HG02642 (cell line): ENCODE data around the gene PDE4B.
"Not testable (repeated sequence)": the region's sequence is repeated elsewhere in the genome, so short reads cannot be mapped to it uniquely, and the experiment has no call there.

Source experiments
- ATAC-seq: cut with Tn5 transposase; IDR thresholded peaks from one replicate; pipeline ENCODE4 v1.9.1; 2021; ENCODE audit warnings: mild to moderate bottlenecking; ENCODE audit not compliant: unreplicated experiment, poor library complexity

Gene PDE4B

DNA sequence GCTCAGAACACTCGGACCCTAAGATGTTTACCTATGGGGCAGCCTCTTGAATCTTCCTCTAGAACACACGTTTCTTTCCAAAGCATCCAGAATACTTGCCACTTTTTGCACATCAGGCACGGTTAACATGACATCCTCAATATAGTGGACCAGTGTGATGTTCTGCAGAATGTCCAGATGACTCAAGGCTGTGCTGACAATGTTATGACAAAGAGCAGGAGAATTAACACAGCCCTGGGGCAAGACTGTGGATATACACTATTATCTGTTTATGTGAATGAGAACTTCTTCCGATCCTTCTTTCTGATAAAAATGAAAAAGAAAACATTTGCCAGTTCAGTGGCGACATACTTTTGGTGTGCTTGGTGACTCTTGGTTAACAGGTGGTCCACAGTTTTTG lies 154.3 kb downstream of the PDE4B start:
- no peak for ATAC-seq

DNA sequence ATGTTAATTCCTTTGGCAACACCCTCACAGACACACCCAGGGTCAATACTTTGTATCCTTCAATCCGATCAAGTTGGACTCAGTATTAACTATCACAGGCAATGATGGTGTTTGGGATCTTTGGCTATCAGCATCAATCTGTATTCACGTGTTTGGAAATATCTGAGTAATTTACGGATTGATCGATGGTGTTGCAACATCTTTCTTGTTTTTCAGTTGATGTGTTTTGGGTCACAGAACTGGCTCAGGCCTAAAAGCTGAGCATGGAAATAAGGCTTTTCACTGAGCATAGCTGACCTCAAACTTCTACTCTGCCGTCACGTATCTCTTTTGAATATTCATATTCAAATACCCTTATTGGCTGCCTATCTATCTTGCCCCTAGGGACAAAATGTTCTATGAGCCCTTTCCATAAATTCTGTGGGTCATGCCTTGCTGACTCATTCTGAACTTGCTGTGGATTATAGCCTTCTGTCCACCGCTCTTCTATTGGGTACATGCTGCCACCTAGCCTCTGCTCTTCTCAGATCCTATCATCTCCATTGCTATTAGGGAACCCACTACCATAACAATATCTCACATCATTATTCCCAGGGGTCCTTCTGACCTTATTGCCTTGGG lies 156.0 kb downstream of the PDE4B start:
- no peak for ATAC-seq

DNA sequence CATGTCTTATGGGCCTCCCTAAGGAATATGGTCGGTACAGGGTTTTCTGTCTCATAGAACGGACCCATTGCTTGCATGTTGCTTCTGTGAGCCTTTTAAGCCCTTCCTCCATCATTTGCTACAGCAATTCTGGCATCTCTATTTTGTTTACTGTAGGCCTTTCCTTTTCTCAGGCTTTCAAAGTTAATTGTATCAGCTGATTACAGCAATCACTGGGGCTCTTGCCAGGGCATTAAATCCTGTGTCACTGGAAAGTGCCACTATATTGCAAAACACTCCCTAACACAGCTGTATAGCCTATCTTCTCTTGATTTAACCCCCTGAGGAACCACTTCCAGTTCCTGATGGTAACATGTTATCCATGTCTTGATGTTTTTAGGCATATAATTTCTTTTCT lies 156.5 kb downstream of the PDE4B start:
- no peak for ATAC-seq

DNA sequence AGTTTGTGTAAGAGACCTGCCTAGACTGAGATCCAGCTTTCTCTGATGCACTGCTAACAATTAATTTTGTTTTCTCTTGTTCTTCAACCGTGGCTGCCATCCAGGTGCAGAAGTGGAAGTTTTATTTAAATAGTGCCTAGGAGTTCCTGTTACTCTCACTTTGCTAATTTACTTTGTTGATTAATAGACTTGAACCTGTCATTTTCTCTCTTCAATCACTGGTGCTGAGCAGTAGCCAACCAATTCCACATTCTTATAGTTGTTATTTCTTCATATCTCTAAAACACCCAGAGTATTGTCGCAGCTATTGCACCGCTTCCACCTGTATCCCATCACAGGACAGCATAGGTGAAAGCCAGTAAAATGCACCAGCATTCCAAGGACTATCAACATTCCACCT lies 157.2 kb downstream of the PDE4B start:
- ATAC-seq: no peak

DNA sequence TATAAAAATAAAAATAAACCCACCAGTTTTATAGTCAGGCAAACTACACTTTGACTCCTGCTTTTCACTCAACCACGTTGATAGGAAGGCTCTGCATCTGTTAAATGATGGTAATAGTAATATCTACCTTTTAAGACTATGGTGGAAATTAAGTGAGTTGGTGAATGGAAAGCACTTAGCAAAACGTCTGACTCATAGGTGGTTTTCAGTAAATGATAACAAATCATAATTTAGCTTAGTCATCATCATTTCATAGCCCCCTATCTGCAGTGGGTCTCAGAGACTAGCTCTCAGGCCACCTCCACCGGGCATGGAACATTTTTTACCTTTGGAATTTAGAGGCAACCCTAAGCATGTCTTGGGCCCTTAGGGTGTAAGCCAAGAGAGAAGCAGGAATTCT lies 160.0 kb downstream of the PDE4B start:
- ATAC-seq: no peak

DNA sequence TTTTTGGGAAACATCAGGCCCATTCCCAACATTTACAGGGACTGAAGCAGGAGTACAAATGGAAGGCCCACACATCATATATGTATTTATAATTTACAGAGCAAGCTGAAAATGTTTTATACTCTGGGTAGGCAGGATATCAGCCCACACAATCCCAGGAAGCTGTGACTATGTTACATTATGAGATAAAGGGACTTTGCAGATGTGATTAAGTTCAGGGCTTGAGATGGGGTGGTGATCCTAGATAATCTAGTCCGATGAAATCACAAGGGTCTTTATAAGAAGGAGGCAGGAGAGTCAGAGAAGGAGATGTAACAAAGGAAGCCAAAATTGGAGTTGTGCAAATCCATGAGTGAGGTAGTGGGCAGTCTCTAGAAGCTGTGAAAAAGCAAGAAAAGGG lies 160.5 kb downstream of the PDE4B start:
- no peak for ATAC-seq

DNA sequence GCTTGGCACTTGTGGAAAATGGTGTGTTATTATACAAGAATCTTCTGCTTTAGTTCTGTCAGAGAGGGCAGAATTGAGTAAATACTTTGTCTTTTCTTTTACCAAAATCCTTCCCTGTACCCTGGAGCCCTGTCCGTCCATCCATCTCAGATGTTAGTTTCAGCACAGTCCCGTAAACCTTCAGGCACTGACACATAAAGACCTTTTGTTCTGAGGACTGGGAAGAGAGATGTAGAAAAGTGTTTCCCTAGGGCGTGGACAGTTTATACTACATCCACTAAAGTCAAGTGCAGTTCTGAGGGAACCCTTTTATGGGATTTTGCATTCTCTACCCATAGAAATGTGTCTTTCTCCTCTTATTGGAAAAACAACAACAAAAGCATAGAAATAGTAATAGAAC lies 162.4 kb downstream of the PDE4B start:
- ATAC-seq: no peak

DNA sequence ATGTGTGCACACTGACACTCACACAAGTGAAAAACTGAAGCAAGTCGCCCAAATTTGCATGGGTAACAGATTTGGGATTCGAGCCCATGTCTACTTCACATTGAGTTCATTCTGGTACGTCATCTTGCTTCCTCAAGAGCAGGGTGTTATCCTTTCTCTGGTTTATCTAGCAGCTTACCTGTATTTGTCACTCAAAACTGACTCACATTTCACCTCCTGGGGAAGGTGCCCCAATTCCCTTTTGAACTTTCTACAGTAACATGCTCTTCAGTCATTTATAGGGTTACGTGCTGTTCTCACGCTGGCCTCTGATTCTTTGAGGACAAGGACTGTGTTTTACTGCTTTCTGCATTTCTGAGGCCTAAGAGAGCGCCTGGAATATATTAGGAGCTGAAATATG lies 162.8 kb downstream of the PDE4B start:
- no peak for ATAC-seq

DNA sequence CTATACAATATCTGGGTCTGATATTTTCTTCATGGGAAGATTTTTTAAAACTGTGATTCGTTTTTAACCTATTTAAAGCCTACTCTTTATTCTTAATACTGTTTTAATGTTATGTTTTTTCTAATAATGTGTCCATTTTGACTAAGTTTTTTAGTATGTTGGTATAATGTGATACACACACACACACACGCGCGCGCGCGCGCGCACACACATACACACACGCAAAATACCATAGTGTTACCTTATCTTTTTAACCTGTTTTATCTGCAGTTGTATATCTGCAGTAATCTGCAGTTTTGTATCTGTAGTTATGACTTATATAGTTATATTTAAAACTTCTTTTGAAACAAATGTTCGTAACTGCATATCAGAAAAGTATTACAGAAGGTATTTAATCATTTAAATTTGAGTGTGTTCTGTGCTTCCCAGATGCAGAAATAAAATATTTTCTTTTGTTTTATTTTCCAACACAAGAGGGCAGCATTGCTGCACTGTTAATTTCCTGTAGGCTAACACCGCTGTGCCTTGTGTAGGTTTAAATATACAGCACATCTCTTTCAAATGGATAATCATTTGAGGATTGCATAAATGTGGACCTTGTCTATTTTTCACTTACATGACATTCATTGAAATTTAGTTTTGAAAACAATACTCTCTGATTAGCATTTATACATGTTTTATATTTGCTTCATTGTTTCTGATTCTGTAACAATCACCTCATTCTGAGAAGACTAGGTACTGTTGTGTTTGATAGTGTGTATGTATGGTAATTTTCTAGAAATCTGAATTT lies 166.1 kb downstream of the PDE4B start:
- ATAC-seq: peak; percentile 69

DNA sequence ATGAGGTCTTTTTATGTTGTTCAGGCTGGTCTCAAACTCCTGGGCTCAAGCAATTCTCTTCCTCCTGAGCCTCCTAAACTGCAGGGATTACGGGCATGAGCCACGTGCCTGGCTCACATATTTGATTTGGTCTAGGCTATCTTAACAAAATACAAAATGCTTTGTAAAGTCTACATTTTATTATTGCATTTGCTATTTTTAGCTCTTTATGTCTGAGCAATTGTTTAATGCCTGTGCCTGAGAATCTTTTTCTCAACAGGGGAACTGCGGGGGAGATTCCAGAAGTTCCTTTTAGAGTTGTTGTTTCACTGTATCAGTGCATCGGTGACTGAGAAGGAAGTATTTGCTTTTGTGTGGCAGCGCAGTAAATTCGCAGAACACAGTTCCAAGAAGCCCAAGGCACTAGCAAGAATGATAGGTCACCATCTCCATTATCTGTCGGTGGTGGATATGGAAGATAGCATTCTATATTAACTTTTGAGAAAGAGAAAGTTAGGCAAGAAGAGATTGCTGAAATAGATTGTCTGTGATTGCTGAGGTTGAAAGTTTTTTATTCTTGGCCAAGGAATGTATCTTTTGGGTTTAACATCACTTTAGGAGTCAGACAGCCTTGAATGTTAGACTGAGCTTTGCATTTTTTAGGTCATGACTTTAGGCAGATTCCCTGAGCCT lies 167.3 kb downstream of the PDE4B start:
- no peak for ATAC-seq

DNA sequence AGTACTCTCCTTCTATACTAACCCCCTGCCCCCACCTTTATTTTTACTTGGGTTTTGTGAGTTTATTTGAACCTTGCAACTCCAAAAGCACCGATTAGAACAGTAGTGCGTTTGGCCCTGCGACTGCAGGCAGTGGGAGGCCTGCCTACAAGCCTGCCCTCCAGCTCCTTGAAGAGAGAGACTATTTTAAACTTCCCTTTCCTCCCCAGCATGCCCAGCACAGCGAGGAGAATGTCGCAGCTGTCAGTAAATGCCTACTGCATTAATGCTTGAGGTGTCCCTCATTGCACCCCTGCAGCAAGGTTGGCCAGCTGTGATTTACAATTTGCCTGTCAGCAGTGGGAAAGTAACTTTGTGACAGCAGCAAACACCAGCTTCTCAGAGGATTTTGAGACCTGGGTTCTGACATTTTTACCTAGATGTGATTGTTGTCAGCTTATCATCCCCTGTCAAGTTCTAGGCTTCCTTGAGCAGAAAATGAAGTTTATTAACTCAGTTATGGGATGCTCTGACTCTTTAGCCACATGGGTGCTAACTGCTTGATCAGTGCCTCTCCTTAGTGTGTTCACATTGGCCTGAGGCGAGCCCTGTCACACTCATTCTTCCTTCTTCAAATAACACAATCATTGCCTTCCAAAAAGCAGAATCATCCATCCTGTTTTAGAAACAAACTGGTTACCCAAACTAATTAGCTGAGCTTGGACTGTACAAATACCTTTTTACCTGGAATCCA lies 170.6 kb downstream of the PDE4B start:
- no peak for ATAC-seq

DNA sequence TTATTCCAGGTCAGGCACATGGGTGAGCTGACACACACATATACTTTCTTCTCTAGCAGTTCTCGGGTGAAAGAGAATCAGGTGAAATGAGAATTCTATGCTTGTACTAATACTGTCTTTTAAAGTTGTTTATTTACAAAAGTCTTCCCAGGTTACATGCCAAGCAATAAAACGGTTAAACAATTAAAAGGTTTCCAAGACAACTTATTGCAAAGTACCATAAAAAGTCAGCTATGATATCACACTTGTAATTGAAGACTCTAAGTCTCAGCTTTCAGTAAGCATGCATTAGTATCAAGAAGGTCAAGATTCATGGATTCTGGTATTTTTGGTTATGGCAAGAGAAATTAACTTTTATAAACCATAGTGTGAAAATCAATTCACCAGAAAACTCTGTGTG lies 171.4 kb downstream of the PDE4B start:
- no peak for ATAC-seq

DNA sequence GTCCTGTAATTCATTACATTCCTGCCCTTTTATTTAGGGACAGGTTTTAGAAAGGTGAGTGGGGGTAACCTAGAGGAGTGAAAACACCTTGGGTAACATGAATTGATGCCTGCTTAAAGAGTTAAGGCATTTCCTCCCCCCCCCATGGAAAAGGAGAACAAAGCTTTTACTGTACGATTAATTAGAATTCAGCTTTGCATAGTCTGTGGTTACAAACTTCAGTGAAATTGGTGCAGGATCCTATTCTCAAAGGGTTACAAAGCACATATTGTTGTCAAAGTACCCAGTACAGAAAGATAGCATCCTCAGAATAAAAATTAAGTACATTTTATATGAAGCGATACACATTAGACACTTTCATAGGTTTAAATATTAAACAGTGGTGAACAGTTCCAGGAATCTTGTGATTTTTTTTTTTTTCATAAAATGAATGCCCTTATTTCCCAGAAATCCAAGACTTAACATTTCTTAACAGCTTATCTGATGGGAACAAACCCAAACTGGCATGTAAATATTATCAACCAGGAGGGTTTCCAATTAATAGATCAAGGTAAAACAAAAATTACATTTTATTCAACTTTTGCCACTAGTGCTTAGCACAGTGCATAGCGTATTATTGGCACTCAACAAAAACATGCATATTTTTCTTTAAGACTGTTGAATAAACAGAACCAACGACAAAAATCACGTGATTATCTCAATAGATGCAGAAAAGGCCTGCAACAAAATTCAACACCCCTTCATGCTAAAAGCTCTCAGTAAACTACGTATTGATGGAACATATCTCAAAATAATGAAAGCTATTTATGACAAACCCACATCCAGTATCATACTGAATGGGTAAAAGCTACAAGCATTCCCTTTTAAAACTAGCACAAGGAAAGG lies 172.7 kb downstream of the PDE4B start:
- no peak for ATAC-seq

DNA sequence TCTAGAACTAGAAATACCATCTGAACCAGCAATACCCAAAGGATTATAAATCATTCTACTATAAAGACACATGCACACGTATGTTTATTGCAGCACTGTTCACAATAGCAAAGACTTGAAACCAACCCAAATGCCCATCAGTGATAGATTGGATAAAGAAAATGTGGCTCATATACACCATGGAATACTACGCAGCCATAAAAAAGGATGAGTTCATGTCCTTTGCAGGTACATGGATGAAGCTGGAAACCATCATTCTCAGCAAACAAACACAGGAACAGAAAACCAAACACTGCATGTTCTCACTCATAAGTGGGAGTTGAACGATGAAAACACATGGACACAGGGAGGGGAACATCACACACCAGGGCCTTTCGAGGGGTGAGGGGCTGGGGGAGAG lies 174.8 kb downstream of the PDE4B start:
- not testable (repeated sequence) for ATAC-seq

DNA sequence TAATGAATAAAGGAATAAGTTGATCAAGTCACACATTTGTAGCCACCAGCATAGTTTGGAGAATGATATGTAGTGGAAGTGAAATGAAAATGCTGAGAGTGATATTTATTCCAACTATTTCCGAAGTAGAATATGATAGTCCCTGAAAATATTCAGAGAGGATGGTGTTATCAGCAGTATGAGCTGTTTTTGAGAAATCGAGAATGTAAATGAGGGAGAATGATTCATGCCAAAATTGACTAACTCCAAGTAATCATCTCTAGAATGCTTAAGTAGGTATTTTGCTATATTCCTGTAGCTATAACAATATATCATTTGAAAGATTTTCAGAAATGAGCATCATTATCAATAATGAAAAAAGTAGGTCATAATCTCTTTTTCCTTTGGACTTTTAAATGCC lies 178.9 kb downstream of the PDE4B start:
- ATAC-seq: no peak

DNA sequence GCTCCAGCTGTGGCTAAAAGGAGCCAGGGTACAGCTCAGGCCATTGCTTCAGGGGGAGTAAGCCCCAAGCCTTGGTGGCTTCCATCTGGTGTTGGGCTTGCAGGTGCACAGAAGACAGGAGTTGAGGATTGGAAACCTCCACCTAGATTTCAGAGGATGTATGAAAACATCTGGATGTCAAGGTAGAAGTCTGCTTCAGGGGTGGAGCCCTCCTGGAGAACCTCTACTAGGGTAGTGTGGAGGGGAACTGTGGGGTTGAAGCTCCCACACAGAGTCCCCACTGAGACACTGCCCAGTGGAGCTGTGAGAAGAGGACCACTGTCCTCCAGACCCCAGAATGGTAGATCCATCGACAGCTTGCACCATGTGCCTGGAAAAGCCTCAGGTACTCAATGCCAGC lies 183.0 kb downstream of the PDE4B start:
- no peak for ATAC-seq

DNA sequence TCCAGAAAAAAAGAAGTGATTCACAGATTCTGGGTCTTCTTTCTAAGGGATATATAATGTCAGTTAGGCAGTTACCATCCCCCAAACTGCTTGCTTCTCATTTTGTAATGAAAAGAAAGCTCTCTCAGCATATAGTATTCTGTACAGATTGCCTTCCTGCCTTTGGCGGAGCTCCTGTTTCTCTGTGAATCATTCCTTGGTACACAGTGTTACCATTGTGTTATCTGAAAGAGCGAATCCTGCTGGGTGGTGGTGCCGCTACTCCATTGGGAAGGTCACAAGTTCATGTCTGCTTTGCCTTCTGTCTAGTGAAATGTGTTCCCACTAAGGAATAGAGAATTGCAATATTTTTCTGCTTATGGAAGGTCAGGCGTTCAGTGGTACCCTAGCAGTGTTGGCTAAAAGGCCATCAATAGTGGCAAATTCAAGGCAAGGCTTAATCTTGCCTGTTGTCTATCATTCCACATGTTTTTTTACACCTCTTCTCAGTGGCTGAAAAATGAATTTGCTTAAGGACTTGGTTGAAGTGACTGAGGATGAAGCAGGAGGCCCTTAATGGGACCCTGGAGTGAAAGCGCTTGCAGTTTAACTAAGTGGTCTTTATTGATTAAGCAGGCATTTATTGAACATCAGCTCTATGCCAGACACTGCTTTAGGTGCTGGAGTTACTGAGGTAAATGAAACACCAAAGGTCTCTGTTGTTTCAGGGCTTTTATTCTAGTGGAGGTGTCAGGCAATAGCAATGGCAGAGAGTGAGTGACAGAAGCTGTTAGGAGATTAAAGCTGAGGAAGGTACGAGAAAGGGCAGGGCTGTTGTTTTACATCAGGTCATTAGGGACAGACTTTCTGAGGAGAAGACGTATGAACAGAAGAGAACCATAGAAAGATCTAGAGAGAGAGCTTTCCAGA lies 186.7 kb downstream of the PDE4B start:
- ATAC-seq: no peak

DNA sequence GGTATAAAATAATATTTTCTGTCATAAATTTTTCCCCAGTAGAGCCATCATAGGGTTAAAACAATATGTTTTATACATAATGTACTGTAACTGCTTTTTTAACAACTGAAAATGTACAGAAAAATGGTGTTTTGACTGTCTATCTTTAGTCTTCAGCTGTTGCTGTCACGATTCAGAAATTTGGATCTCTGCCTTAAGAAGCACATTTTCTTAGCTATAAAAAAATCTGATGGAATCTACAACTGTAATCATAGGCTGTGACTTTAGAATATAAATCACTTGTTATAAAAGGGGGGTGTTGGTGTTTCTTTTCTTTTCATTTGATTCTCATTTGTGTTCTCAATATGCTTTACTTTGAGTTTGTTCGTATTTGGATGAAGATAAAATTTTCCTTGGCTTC lies 187.5 kb downstream of the PDE4B start:
- ATAC-seq: no peak

DNA sequence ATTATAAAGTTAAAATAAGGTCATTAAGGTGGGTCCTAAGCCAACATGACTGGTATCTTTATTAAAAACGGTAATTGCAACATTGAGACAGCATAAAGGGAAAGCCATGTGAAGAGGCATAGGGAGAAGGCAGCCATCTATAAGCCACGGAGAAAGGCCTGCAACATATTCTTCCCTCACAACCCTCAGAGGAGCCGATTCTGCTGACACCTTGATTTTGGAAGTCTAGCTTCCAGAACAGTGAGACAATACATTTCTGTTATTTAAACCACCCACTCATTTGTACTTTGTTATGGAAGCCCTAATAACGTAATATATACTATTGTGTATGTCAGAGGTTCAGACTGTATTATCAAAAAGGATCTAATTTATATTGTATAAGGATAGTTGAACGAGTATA lies 190.8 kb downstream of the PDE4B start:
- no peak for ATAC-seq
